GM12878 (cell line): Measurements from ENCODE around the gene PSAT1. TPM values are rescaled to one million over a fixed set of nuclear protein-coding genes. Genes with fewer than 3 reads are reported as not detected.

Experiments used
- ATAC-seq: fragments of 200-7000 bp; cut with Tn5 transposase; 3 replicates; pipeline ENCODE4 v1.9.1; 2020; ENCODE audit warnings: mild to moderate bottlenecking, moderate library complexity
- BruUV-seq: library from RNA; stranded (reverse); fragments of 400-500 nt; replicated peaks from 2 replicates; lab custom pipeline; 2021; lab: Mats Ljungman, UMichigan
- CTCF ChIA-PET: fragments of 300-600 bp; sonication (Branson Sonifier 250); formaldehyde crosslinking; extraction: SDS; loops from one replicate; lab custom pipeline; 2021; ENCODE audit warnings: inconsistent platforms; lab: Yijun Ruan, JAX
- POLR2A ChIA-PET: fragments of 350-600 bp; formaldehyde crosslinking; extraction: SDS; loops from one replicate; lab custom pipeline; 2021; ENCODE audit warnings: inconsistent platforms; lab: Charles Lee
- RAD21 ChIA-PET: fragments of 300-600 bp; sonication (Branson Sonifier 250); formaldehyde crosslinking; loops from one replicate; lab custom pipeline; 2023; ENCODE audit warnings: antibody characterized with exemption; ENCODE audit not compliant: unreplicated experiment; lab: Charles Lee
- SMC1A ChIA-PET: fragments of 300-600 bp; sonication (Branson Sonifier 250); formaldehyde crosslinking; loops from one replicate; lab custom pipeline; 2023; ENCODE audit not compliant: unreplicated experiment, uncharacterized antibody; lab: Charles Lee
- DNase-seq: peaks from one replicate; pipeline ENCODE4 v3.0.0-alpha.2; 2011; ENCODE audit warnings: low read depth, low spot score
- FAIRE-seq: peaks from 3 replicates; lab custom pipeline; 2011; peaks lifted over from hg19 to GRCh38; lab: Jason Lieb, UNC
- H2AFZ ChIP-seq: 2 replicates; pipeline ENCODE4 v1.6.0; 2011; ENCODE audit warnings: low read depth, low read length, control low read depth; ENCODE audit not compliant: control insufficient read depth
- H3K27ac ChIP-seq: 2 replicates; pipeline ENCODE4 v1.5.1; 2011; ENCODE audit warnings: control low read depth; ENCODE audit not compliant: control insufficient read depth, insufficient read depth
- H3K27me3 ChIP-seq, 2 experiments: replicated peaks in 1 of 2; 2 replicates each; pipeline versions ENCODE4 v1.6.0 to v1.6.1; 2011; ENCODE audit warnings: low read length in 1 of 2; ENCODE audit not compliant: control insufficient read depth in 2 of 2, insufficient read depth in 2 of 2
- H3K36me3 ChIP-seq, 2 experiments: 2 replicates each; pipeline ENCODE4 v1.5.1; 2011; ENCODE audit warnings: low read length in 1 of 2; ENCODE audit not compliant: control insufficient read depth in 2 of 2, insufficient read depth in 2 of 2
- H3K4me1 ChIP-seq: 2 replicates; pipeline ENCODE4 v1.6.1; 2011; ENCODE audit warnings: mild to moderate bottlenecking, low read length, moderate library complexity, mixed read lengths; ENCODE audit not compliant: control insufficient read depth, insufficient read depth
- H3K4me2 ChIP-seq: 2 replicates; pipeline ENCODE4 v1.6.0; 2011; ENCODE audit warnings: control low read depth; ENCODE audit not compliant: control insufficient read depth, insufficient read depth
- H3K4me3 ChIP-seq: fragments of 200-600 bp; sonication (generic); 2 replicates; pipeline ENCODE4 v1.5.1; 2016
- H3K79me2 ChIP-seq: 2 replicates; pipeline ENCODE4 v1.6.0; 2011; ENCODE audit warnings: low read length; ENCODE audit not compliant: control insufficient read depth, insufficient read depth
- H3K9ac ChIP-seq: 2 replicates; pipeline ENCODE4 v1.8.0; 2011; ENCODE audit warnings: low read length, control low read depth, mixed read lengths; ENCODE audit not compliant: control insufficient read depth, insufficient read depth
- H3K9me3 ChIP-seq: replicated peaks from 3 replicates; pipeline ENCODE4 v1.5.1; 2011; ENCODE audit warnings: mild to moderate bottlenecking, low read length; ENCODE audit not compliant: control insufficient read depth, insufficient read depth
- H4K20me1 ChIP-seq: 2 replicates; pipeline ENCODE4 v1.6.0; 2011; ENCODE audit not compliant: control insufficient read depth, insufficient read depth
- ASH2L ChIP-seq: fragments of 300-600, 200-600 bp; sonication (generic); IDR thresholded peaks from 2 replicates; pipeline ENCODE4 v1.6.1; 2017; ENCODE audit warnings: low read depth, mild to moderate bottlenecking, borderline replicate concordance
- ETV6 ChIP-seq, 2 experiments: fragments of 450-650 bp in 1 of 2; IDR thresholded peaks in 1 of 2; conservative IDR thresholded peaks in 1 of 2; 2 replicates each; pipeline ENCODE4 v1.6.1; 2014; ENCODE audit warnings: antibody characterized with exemption in 1 of 2, borderline replicate concordance in 1 of 2, low read depth in 1 of 2, mild to moderate bottlenecking in 1 of 2, moderate library complexity in 1 of 2
- FOS ChIP-seq: IDR thresholded peaks from 3 replicates; pipeline ENCODE4 v1.6.1; 2011; ENCODE audit warnings: borderline replicate concordance; ENCODE audit not compliant: insufficient read length; ENCODE audit errors: extremely low read depth
- KLF5 ChIP-seq: fragments of 450-650 bp; IDR thresholded peaks from 2 replicates; pipeline ENCODE4 v1.6.1; 2014; ENCODE audit warnings: mild to moderate bottlenecking; ENCODE audit not compliant: partially characterized antibody
- NR2F1 ChIP-seq: fragments of 450-650 bp; conservative IDR thresholded peaks from 2 replicates; pipeline ENCODE4 v1.6.1; 2017; ENCODE audit warnings: mild to moderate bottlenecking
- PML ChIP-seq: IDR thresholded peaks from 2 replicates; pipeline ENCODE4 v1.6.1; 2012; ENCODE audit warnings: low read length, inconsistent platforms
- WGBS: methylation state at CpG from one replicate; pipeline ENCODE4 v1.1.6; 2016; ENCODE audit warnings: low lambda C conversion rate; ENCODE audit not compliant: insufficient replicate concordance, insufficient coverage; ENCODE audit errors: missing lambda C conversion rate; 5-methylcytosine and 5-hydroxymethylcytosine counted together
- in situ Hi-C: fragments of 300-500 bp; cut with MboI; formaldehyde crosslinking; loops from 9 replicates; pipeline ENCODE4 v1.14.3; 2018; ENCODE audit warnings: mixed read lengths
- intact Hi-C: fragments of 100-400 bp; cut with micrococcal nuclease; formaldehyde crosslinking; loops from one replicate; pipeline ENCODE4 v1.14.2; 2022; ENCODE audit not compliant: unreplicated experiment
- polyA plus RNA-seq, 11 experiments: library from polyadenylated mRNA; depleted of rRNA in 4 of 11; unstranded in 6 of 11; stranded (reverse) in 5 of 11; fragments of >200 nt; fragmentation: Nextera tagmentation in 4 of 11; fragmentation: Illumina TruSeq in 1 of 11; extraction: Ambion mirVana in 4 of 11; extraction: Trizol in 1 of 11; gene quantifications; 1 replicate in 1 of 11; 2 replicates in 10 of 11; pipeline versions ENCODE4 v1.2.1 to v1.2.3, GENCODE V29; 2011 to 2016; ENCODE audit warnings: inconsistent platforms in 2 of 11, missing spikeins in 2 of 11, low read depth in 1 of 11
- total RNA-seq, 4 experiments: library from RNA; depleted of rRNA in 3 of 4; stranded (reverse); fragments of >200 nt in 3 of 4; fragmentation: Illumina TruSeq in 1 of 4; extraction: Trizol in 1 of 4; gene quantifications; 2 replicates each; pipeline versions ENCODE4 v1.2.1 to v1.2.3, GENCODE V29; 2013 to 2021
- TF ChIP-seq, protein P1 (sequence below): fragments of 450-650 bp; conservative IDR thresholded peaks from 2 replicates; pipeline ENCODE4 v1.6.1; 2017; ENCODE audit warnings: mild to moderate bottlenecking, moderate library complexity

PSAT1 gene
- total and polyA plus RNA-seq, 10 of the 15 experiments (the other 5 are each of a cell fraction or from before 2014, with no cell fraction given): 35.1 to 126 (median 51.9) TPM

DNA sequence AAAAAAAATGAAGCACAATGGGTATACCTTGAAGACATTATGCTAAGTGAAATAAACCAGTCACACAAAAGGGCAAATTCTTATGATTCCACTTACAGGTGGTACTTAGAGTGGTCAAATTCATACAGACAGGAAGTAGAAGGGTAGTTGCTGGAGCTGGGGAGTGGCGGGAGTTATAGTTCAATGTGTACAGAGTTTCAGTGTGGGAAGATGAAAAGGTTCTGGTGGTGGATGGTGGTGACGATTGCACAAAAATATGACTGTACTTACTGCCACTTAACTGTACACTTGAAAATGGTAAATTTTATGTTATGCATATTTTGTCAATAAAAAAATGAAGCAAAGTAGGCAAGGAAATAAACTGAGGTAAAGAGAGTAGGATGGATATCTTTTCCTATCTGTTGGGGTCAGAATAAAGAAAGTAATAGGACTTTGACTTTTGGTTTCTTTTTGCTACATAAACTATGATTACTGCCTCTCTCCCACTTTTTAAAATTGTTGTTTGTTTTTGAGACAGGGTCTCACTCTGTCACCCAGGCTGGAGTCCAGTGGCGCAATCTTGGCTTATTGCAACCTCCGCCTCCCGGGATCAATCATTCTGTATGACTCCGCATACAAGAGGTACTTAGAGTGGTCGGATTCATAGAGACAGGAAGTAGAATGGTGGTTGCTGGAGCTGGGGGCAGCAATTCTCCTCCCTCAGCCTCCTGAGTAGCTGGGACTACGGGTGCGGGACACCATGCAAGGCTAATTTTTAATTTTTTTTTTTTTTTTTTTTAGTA lies 4.0 kb upstream of the PSAT1 start:
- intact Hi-C loops (no loop called here), in situ Hi-C loops (no loop called here)
- H3K79me2 ChIP-seq: peaks cover 8% of the 10 kb centered on the region
- H4K20me1 ChIP-seq: no peaks in the 10 kb centered on the region
- TF ChIP-seq PML: no peak
- TF ChIP-seq FOS: no peak
- TF ChIP-seq KLF5: no peak
- no peak overlapping the region for H3K9ac ChIP-seq
- no peaks in the 10 kb centered on the region for H3K36me3 ChIP-seq
- SMC1A ChIA-PET: interaction anchor here (0.6 kb wide), 1 partner anchor 11 kb away, joined by 3 read pairs; no protein-coding TSS in a partner anchor
- RAD21 ChIA-PET: no interaction called here
- no peak overlapping the region for H2AFZ ChIP-seq
- POLR2A ChIA-PET: no interaction called here
- H3K4me1 ChIP-seq: peaks cover 4% of the 10 kb centered on the region
- CTCF ChIA-PET: interaction anchor here (0.6 to 2.1 kb wide), 2 partner anchors 10 to 28 kb away, joined by 3 to 5 read pairs; no protein-coding TSS in a partner anchor
- H3K4me2 ChIP-seq: no peak overlapping the region
- ATAC-seq (no peak), DNase-seq (no peak), FAIRE-seq (no peak)
- H3K4me3 ChIP-seq: no peak overlapping the region
- no peak overlapping the region for H3K27ac ChIP-seq
- no peaks in the 10 kb centered on the region for H3K27me3 ChIP-seq
- 68% methylated on average over 9 of the region's 9 CpGs for WGBS
- no peaks in the 10 kb centered on the region for H3K9me3 ChIP-seq
- BruUV-seq: no TSS peak

DNA sequence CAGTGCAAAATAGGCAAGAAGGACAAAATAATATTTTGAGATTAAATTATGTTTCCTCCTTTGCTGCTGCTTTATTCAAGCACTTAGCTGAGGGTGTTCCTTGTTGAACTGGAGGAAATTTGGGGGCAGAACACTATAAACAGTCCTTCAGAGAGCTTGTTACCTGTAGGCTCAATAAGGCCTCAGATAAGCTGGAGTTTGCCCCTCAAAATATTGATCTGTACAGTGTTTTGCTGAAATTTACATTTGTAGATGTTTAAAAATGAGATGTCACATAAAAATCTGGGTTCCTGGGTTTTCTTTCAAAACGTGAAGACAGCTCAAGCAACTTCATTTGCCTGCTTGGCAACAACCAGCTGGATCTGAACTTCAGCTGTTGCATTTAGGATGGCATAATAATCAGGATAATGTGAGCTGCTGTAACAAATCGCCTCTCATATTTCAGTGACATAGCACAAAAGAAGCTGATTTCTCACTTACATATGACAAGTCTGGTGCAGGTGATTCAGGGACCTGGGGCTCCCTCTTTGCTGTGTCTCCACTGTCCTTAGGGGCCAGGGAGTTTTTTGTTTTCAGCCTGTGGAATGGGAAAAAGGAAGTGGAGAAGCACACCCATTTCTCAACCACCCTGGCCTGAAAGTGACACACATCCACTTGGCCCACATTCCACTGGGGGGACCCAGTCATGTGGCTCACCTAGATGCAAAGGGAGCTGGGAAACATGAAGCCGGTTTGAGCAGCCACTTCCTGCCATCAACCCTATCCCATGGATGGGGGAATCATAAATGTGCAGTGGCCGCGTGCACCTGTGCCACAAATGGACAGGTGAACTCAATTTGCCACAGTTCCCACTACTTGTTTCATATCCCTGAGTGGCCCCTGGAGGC lies 2.4 kb upstream of the PSAT1 start:
- 80% methylated on average over 5 of the region's 5 CpGs for WGBS
- H3K36me3 ChIP-seq: no peaks in the 10 kb centered on the region

More for the DNA sequence above, 2.4 kb upstream of the PSAT1 start:
- H3K79me2 ChIP-seq: peaks cover 14% of the 10 kb centered on the region
- BruUV-seq: no TSS peak
- FAIRE-seq (no peak), ATAC-seq (no peak), DNase-seq (no peak)
- H3K27ac ChIP-seq: no peak overlapping the region
- no peaks in the 10 kb centered on the region for H3K27me3 ChIP-seq
- ChIA-PET SMC1A (interaction anchor here (0.6 kb wide), 1 partner anchor 1150 kb away, joined by 3 read pairs; no protein-coding TSS in a partner anchor), RAD21 (no interaction called here), POLR2A (no interaction called here), CTCF (interaction anchor here (1.5 to 2.1 kb wide), 2 partner anchors 18 to 30 kb away, joined by 4 to 5 read pairs; no protein-coding TSS in a partner anchor)
- H3K4me1 ChIP-seq: peaks cover 7% of the 10 kb centered on the region
- H3K9ac ChIP-seq: no peak overlapping the region
- no peaks in the 10 kb centered on the region for H4K20me1 ChIP-seq
- no peak overlapping the region for H3K4me2 ChIP-seq
- TF ChIP-seq ASH2L: no peak
- TF ChIP-seq, protein P1, sequence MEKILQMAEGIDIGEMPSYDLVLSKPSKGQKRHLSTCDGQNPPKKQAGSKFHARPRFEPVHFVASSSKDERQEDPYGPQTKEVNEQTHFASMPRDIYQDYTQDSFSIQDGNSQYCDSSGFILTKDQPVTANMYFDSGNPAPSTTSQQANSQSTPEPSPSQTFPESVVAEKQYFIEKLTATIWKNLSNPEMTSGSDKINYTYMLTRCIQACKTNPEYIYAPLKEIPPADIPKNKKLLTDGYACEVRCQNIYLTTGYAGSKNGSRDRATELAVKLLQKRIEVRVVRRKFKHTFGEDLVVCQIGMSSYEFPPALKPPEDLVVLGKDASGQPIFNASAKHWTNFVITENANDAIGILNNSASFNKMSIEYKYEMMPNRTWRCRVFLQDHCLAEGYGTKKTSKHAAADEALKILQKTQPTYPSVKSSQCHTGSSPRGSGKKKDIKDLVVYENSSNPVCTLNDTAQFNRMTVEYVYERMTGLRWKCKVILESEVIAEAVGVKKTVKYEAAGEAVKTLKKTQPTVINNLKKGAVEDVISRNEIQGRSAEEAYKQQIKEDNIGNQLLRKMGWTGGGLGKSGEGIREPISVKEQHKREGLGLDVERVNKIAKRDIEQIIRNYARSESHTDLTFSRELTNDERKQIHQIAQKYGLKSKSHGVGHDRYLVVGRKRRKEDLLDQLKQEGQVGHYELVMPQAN: no peak
- no peak for TF ChIP-seq NR2F1
- TF ChIP-seq ETV6 (conservative IDR thresholded peaks at IDR 0.05 in 1 of 2, IDR thresholded peaks at IDR 0.05 in 1 of 2; ENCODE audit: borderline replicate concordance in 1 of 2, low read depth in 1 of 2): no peak
- intact Hi-C loops: no loop called here
- H3K4me3 ChIP-seq: no peak overlapping the region
- H3K9me3 ChIP-seq: no peaks in the 10 kb centered on the region
- in situ Hi-C loops: no loop called here
- no peak overlapping the region for H2AFZ ChIP-seq
